HCT116 (cell line): ENCODE data around the gene KCTD2. TPM values are rescaled to one million over a fixed set of nuclear protein-coding genes. Genes with fewer than 3 reads are reported as not detected.

Experiments
- ATAC-seq: fragments of 200-7000 bp; cut with Tn5 transposase; 2 replicates; pipeline ENCODE4 v1.9.1; 2020; ENCODE audit warnings: mild to moderate bottlenecking, moderate library complexity
- BruUV-seq: library from RNA; stranded (reverse); fragments of 400-500 nt; replicated peaks from 2 replicates; lab custom pipeline; 2021; lab: Mats Ljungman, UMichigan
- CTCF ChIA-PET: fragments of 300-600 bp; sonication (Branson Sonifier 250); formaldehyde crosslinking; loops from one replicate; lab custom pipeline; 2021; ENCODE audit warnings: antibody characterized with exemption; lab: Charles Lee
- POLR2A ChIA-PET: fragments of 300-600, 350-600 bp; sonication (Branson Sonifier 250); formaldehyde crosslinking; loops from one replicate; lab custom pipeline; 2021; ENCODE audit warnings: antibody characterized with exemption; lab: Charles Lee
- RAD21 ChIA-PET, 2 experiments: fragments of 300-600 bp; sonication (Branson Sonifier 250); formaldehyde crosslinking; loops; one replicate each; lab custom pipeline; 2023; ENCODE audit warnings: low total read pairs in 2 of 2; ENCODE audit not compliant: uncharacterized antibody in 2 of 2, unreplicated experiment in 2 of 2, low non-redundant PET in 1 of 2; lab: Charles Lee
- DNase-seq: peaks from one replicate; pipeline ENCODE4 v3.0.0-alpha.2; 2010; ENCODE audit warnings: low read depth, low spot score
- H2AFZ ChIP-seq: fragments of 200-600 bp; shearing (Covaris generic), sonication (generic); 2 replicates; pipeline ENCODE4 v1.6.1; 2017; ENCODE audit warnings: low read depth, mixed run types, mixed read lengths, antibody characterized with exemption, low read length; ENCODE audit not compliant: poor library complexity, severe bottlenecking
- H3K27ac ChIP-seq: 2 replicates; pipeline ENCODE4 v1.5.1; 2012; ENCODE audit warnings: low read depth, low read length
- H3K27me3 ChIP-seq: fragments of 200-600 bp; sonication (generic); 2 replicates; pipeline ENCODE4 v1.6.1; 2016; ENCODE audit warnings: mixed run types, low read length, mixed read lengths; ENCODE audit not compliant: insufficient read depth
- H3K36me3 ChIP-seq, 2 experiments: fragments of 200-500 bp in 1 of 2; fragments of 200-600 bp in 1 of 2; sonication (Bioruptor generic) in 1 of 2; sonication (generic) in 1 of 2; 2 replicates each; pipeline versions ENCODE4 v1.5.1 to v1.6.1; 2014 to 2016; ENCODE audit warnings: low read length in 2 of 2, inconsistent platforms in 1 of 2, mixed read lengths in 1 of 2, mixed run types in 1 of 2; ENCODE audit not compliant: insufficient read depth in 2 of 2, control insufficient read depth in 1 of 2
- H3K4me1 ChIP-seq, 2 experiments: fragments of 200-600 bp in 1 of 2; sonication (generic) in 1 of 2; 2 replicates each; pipeline versions ENCODE4 v1.5.1 to v1.6.1; 2012 to 2017; ENCODE audit warnings: low read length in 2 of 2, inconsistent platforms in 1 of 2, mild to moderate bottlenecking in 1 of 2, mixed read lengths in 1 of 2, mixed run types in 1 of 2, moderate library complexity in 1 of 2; ENCODE audit not compliant: insufficient read depth in 2 of 2, control insufficient read depth in 1 of 2
- H3K4me2 ChIP-seq: fragments of 200-600 bp; sonication (generic); 2 replicates; pipeline ENCODE4 v1.6.1; 2017; ENCODE audit warnings: mixed run types, low read length, mixed read lengths
- H3K4me3 ChIP-seq, 2 experiments: fragments of 200-600 bp in 1 of 2; sonication (generic) in 1 of 2; replicated peaks in 1 of 2; 2 replicates each; pipeline ENCODE4 v1.5.1; 2011 to 2016; ENCODE audit warnings: low read length in 2 of 2, control low read depth in 1 of 2, low read depth in 1 of 2, mild to moderate bottlenecking in 1 of 2, mixed read lengths in 1 of 2, mixed run types in 1 of 2
- H3K79me2 ChIP-seq: fragments of 200-600 bp; sonication (generic); 2 replicates; pipeline ENCODE4 v1.6.1; 2017; ENCODE audit warnings: mild to moderate bottlenecking, mixed run types, low read length, moderate library complexity, mixed read lengths; ENCODE audit not compliant: insufficient read depth
- H3K9ac ChIP-seq: fragments of 200-600 bp; sonication (generic); 2 replicates; pipeline ENCODE4 v1.6.1; 2016; ENCODE audit warnings: low read length, mixed read lengths
- H3K9me2 ChIP-seq: fragments of 200-600 bp; sonication (generic), shearing (Covaris generic); 2 replicates; pipeline ENCODE4 v1.6.1; 2017; ENCODE audit warnings: mixed run types, mild to moderate bottlenecking, moderate library complexity; ENCODE audit not compliant: insufficient read depth
- H3K9me3 ChIP-seq, 2 experiments: fragments of 200-500 bp in 1 of 2; fragments of 200-600 bp in 1 of 2; sonication (Bioruptor generic) in 1 of 2; sonication (generic) in 1 of 2; 2 replicates each; pipeline ENCODE4 v1.6.1; 2014 to 2017; ENCODE audit warnings: low read length in 2 of 2, mixed read lengths in 2 of 2, inconsistent platforms in 1 of 2, low read depth in 1 of 2, mild to moderate bottlenecking in 1 of 2, mixed run types in 1 of 2, moderate library complexity in 1 of 2; ENCODE audit not compliant: control insufficient read depth in 1 of 2, insufficient read depth in 1 of 2
- H4K20me1 ChIP-seq: fragments of 200-600 bp; sonication (generic), shearing (Covaris generic); 2 replicates; pipeline ENCODE4 v1.6.1; 2017; ENCODE audit warnings: mixed run types, mild to moderate bottlenecking, moderate library complexity; ENCODE audit not compliant: insufficient read depth
- ATF3 ChIP-seq: IDR thresholded peaks from 2 replicates; pipeline ENCODE4 v1.6.1; 2012
- CEBPB ChIP-seq: IDR thresholded peaks from 2 replicates; pipeline ENCODE4 v1.6.1; 2012; ENCODE audit warnings: low read depth
- EGR1 ChIP-seq: IDR thresholded peaks from 2 replicates; pipeline ENCODE4 v1.6.1; 2012; ENCODE audit warnings: low read depth
- EZH2 ChIP-seq: fragments of 200-600 bp; sonication (generic); IDR thresholded peaks from 2 replicates; pipeline ENCODE4 v1.6.1; 2017; ENCODE audit warnings: antibody characterized with exemption, mixed run types
- JUND ChIP-seq: IDR thresholded peaks from 2 replicates; pipeline ENCODE4 v1.6.1; 2012
- SIN3A ChIP-seq: IDR thresholded peaks from 2 replicates; pipeline ENCODE4 v1.6.1; 2012; ENCODE audit warnings: low read depth
- SP1 ChIP-seq: IDR thresholded peaks from 2 replicates; pipeline ENCODE4 v1.6.1; 2012; ENCODE audit warnings: low read depth
- YY1 ChIP-seq: IDR thresholded peaks from 2 replicates; pipeline ENCODE4 v1.6.1; 2011; ENCODE audit warnings: low read length, low read depth, moderate library complexity, mild to moderate bottlenecking; ENCODE audit not compliant: insufficient replicate concordance; ENCODE audit errors: extremely low read depth
- ZFX ChIP-seq: fragments of 450-650 bp; IDR thresholded peaks from 2 replicates; pipeline ENCODE4 v1.6.1; 2017
- ZNF274 ChIP-seq: fragments of 200-500 bp; sonication (Bioruptor generic); IDR thresholded peaks from 2 replicates; pipeline ENCODE4 v1.6.1; 2014; ENCODE audit warnings: mild to moderate bottlenecking, low read depth, low read length, inconsistent platforms
- intact Hi-C: fragments of 100-400 bp; cut with micrococcal nuclease; formaldehyde crosslinking; loops from 2 replicates; pipeline ENCODE4 v1.10.0; 2022
- total RNA-seq: library from RNA; stranded (reverse); gene quantifications from one replicate; pipeline ENCODE4 v1.2.1, GENCODE V29; 2021; ENCODE audit not compliant: unreplicated experiment
- TF ChIP-seq, protein P1 (sequence below): IDR thresholded peaks from 2 replicates; pipeline ENCODE4 v1.6.1; 2012; ENCODE audit warnings: low read depth

KCTD2 gene
- total RNA-seq, 1 experiment from 2014 or later = 23.3 TPM

DNA sequence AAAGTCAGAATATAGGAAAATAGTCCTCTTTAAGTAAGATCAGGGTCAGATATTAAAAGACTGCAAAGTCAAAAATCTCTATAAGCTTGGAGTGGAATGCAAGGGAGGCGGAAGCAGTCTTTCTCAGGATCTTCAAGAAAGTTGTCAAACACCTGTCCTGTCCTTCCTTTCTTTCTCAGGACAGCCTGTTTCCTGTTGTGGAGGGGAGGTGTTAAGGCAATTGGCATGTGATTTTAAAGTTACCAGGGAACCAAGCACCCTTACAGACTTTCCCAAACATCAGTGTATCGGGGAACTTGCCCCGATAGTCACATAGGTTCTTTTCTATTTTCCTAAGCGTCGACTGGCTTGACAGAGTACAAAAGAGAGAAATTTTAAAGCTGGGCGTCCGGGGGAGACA, 2.3 kb upstream of the KCTD2 start:
- ATAC-seq (no peak), DNase-seq (no peak)
- CTCF ChIA-PET = no interaction called here
- BruUV-seq = no TSS peak
- Histone ChIP-seq H3K9me3 (no peaks in the 10 kb centered on the region), H3K36me3 (peaks cover 21 to 26% of the 10 kb centered on the region in 2 experiments), H2AFZ (no peak overlapping the region), H3K9ac (no peak overlapping the region), H3K9me2 (no peaks in the 10 kb centered on the region), H3K4me3 (no peak overlapping the region), H3K27ac (no peak overlapping the region), H3K27me3 (no peaks in the 10 kb centered on the region), H4K20me1 (no peaks in the 10 kb centered on the region), H3K79me2 (peaks cover 45% of the 10 kb centered on the region), H3K4me1 (peaks cover 10 to 17% of the 10 kb centered on the region in 2 experiments; a peak in 3 of 4 replicates)
- RAD21 ChIA-PET = no interaction called here
- POLR2A ChIA-PET = no interaction called here
- TF ChIP-seq SIN3A = no peak
- TF ChIP-seq YY1 = no peak
- no peak for TF ChIP-seq ATF3
- TF ChIP-seq ZNF274 = no peak
- no peak for TF ChIP-seq EZH2
- no peak for TF ChIP-seq ZFX
- no peak for TF ChIP-seq SP1
- TF ChIP-seq, protein P1, sequence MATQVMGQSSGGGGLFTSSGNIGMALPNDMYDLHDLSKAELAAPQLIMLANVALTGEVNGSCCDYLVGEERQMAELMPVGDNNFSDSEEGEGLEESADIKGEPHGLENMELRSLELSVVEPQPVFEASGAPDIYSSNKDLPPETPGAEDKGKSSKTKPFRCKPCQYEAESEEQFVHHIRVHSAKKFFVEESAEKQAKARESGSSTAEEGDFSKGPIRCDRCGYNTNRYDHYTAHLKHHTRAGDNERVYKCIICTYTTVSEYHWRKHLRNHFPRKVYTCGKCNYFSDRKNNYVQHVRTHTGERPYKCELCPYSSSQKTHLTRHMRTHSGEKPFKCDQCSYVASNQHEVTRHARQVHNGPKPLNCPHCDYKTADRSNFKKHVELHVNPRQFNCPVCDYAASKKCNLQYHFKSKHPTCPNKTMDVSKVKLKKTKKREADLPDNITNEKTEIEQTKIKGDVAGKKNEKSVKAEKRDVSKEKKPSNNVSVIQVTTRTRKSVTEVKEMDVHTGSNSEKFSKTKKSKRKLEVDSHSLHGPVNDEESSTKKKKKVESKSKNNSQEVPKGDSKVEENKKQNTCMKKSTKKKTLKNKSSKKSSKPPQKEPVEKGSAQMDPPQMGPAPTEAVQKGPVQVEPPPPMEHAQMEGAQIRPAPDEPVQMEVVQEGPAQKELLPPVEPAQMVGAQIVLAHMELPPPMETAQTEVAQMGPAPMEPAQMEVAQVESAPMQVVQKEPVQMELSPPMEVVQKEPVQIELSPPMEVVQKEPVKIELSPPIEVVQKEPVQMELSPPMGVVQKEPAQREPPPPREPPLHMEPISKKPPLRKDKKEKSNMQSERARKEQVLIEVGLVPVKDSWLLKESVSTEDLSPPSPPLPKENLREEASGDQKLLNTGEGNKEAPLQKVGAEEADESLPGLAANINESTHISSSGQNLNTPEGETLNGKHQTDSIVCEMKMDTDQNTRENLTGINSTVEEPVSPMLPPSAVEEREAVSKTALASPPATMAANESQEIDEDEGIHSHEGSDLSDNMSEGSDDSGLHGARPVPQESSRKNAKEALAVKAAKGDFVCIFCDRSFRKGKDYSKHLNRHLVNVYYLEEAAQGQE = no peak
- no peak for TF ChIP-seq JUND
- no peak for TF ChIP-seq EGR1
- no peak for TF ChIP-seq CEBPB
- TF ChIP-seq, all 23 proteins: peak for 0
- intact Hi-C loops = no loop called here
- no peak overlapping the region for H3K4me2 ChIP-seq
